ENCODE data around the gene MEN1.

MEN1 gene

DNA sequence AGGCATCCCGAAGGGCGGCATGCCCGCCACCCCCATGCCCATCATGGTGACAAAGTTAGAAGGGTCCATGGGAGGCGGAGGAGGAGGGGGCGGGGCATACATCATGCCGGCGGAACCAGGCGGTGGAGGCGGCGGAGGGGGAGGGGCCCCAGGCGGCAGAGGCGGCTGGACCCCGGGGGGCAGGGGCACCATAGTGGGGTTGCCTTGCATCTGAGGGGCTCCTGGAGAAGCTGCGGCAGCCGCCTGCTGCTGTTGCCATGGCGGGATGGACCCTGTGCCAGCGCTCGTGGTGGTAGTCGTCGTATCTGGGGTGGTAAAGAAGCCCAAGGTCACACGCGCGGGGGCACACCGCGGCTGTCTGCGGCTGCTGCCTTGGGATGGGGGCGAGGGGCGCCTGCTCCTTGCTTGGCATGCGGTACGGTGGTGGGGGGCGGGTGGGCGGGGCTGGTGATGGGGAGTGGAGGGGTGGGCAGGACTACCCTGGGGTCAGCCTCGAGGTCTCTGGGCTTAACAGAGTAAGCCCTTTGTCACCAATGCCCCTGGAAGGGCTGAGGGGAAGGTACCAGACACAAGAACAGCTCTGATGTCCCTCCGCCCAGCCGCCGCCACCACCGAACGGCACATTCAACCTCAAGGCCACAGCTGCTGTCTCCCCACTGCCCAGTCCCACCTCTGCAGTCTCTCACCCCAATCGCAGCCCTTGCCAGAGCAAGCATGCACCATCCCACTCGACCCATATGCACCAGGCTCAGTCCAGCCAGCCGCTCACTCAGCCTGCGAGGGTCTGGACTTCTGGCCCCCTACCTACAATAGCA is 44.3 kb downstream of the MEN1 start:
- no peak for DNase-seq

DNA sequence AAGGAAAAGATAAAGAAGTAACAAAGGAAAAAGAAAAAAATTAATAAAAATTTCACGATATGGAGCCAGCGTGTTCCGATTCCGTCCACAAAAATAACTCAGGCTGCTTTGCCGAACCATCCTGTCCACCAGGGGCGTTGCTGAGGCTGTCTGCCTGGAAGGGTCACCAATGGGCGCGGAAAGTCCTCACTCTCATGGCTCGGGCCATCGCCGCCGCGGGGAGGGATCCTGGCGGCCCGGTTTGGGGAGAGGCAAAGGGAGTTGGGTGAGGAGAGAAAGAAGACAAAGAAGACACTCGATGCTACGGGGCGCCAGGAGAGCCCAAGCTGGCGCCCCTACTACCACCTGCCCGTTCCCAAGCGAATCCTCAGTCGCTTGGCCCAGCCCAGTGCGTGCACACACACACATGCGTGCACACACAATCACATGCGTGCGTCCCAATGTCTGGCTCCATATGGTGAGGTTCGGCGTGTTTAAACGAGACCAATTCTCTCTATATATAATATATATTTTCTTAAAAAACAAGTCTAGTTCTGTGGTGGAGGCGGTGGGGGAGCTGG is 45.0 kb downstream of the MEN1 start:
- DNase-seq = no peak

DNA sequence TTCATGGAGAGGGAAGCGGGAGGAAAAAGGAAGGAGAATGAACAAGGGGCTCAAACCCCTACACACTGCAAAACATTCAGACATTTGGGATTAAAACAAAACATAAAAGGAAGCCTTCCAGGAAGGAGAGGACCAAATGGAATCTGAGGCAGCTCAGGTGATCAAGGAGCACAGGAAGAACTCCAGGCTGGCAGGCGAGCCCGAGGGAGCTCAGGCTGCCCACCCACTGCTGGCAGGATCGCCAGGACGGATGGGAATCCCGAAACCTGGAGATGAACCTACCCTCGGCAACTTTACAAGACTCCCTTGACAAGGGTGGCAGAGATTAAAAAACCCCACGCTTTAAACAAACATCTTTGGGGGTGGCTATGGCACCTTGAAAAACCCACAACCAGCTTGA is 45.6 kb downstream of the MEN1 start:
- DNase-seq = no peak

DNA sequence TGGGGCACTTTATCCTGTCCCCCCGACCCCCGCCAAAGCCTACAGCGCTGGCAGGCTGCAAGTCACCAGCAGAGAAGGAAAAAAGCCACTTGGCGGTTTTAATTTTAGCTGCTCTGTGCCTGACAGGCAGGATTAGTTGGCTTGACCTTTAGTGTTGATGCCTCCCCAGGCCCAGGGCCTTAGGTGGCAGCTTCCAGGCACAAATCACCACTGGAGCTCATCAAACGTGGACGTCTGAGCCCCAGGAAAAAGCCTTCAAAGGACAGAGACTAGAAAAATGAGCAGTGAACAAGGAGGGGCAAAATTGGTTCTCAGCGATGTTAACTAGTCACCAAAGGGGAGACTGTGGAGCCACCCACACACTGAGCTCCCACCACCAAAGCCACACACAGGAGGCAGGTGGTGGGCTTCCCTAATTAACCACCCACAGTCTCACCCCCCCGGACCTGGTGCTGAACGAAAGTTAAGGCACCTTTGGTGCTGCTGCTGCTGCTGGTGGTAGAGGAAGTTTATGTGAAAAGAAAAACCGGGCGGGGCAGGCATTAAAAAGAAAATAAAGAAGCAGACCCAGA is 46.2 kb downstream of the MEN1 start:
- DNase-seq = peak in 1 of 51 donors; percentile 26

DNA sequence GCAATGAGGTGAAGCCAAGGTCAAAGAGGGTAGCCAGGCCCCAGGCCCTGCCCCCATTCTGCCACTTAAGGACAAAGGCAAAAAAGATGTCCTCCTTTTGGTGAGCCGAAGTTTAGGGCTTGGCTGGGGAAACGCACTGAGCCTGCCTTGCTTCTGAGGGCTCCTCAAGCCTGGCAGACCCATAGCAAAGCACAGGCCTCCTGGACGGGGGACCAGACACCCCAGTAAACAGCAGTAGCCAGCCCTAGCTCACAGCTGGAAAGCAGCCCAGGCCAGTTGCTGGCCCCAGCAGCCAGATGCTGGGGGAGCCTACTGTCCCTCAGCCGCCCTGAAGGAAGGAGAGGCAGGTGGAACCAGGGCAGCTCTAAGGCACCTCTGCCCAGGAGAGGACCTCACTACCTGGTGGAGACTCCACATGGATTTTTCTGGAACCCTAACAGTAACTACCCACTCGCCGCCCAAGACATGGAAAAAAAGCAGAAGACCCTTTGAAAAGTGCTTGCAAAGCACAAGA is 46.8 kb downstream of the MEN1 start:
- DNase-seq = peak in 10 of 51 donors; percentile 30 to 68 (median 42)

DNA sequence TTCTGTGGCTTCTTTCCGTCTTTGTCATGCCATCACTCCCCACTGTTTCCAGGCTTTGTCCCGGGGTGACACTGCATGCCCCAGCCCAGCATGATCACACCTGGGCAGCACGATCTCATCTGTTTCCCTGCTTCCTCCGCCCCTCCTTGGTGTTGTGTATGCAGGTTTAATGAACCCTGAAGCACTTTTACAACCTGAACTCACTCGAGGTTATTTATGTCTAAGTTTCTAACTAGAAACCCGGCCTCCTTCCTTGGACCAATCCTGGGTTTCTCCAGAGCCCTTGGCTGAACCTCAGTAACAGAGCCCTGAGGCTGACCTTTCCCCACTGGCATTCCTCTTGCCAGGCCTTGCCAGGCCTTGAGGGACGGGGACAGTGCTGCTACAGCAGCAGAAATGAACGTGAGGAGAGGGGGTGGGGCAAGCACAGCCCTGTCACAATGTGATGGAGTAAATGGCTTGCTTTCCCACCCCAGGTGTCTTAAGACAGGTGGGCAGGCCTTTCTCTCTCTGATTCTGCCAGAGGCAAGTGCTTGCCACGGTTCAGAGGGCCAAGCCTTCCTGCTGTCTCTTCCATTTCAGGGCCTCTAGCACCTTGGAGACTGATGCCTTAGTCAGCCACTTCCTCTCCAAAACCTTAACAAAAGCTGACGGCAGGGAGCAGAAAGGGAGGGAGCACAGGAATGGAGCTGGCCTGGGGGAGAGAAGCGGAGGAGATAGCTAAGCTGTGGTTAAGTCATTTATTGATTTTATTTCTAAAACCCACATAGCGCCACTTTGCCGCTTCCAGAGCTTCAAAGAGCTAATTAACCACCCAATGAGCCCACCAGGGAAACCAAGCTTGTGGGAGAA is 47.5 kb downstream of the MEN1 start:
- peak in 11 of 51 donors; percentile 16 to 68 (median 43) for DNase-seq

DNA sequence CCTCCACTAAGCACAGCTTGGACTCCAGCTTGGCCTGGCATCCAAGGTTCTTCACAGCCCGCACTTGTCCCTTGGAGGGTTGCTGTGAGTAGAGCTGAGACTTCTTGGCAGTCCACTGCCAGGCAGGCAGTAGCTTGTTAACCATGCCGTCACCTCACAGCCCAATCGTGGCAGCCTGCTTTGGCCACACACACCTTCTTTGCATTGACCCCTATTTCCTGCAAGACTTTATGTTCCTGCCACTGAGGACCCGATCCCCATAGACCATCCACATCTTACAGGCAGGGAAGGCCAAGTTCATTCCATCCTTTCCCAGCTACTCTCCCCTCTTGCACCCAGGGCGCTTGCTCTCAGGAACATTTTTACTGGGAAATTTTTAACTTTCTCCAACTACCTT is 48.1 kb downstream of the MEN1 start:
- peak in 16 of 51 donors; percentile 18 to 67 (median 40) for DNase-seq

DNA sequence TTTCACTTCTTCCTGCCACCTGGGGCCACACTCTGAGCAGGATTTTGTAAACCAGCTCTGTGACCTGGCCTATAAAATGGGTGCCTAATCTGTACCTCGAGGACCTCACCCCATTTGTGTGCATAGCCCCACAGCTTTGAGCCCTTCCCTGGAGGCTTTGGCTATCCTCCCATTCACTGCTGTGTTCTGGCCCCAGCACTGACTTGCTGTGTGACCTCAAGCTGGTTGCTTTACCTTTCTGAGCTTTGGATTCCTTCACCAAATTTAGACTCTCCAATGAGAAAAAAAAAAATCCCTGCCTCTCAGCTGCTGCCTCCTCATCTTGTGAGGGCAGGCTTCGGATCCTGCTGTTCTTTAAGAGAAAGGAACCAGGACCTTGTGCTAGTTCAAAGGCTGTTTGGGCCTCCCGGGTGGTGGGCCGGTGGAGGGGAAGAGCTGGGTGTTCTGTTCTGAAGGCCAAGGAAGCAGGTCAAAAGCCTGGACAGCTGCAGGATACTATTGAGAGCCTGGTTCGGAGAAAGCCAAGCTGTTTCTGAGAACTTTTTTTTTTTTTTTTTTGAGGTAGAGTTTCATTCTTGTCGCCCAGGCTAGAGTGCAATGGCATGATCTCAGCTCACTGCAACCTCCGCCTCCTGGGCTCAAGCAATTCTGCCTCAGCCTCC is 49.5 kb downstream of the MEN1 start:
- DNase-seq = no peak

DNA sequence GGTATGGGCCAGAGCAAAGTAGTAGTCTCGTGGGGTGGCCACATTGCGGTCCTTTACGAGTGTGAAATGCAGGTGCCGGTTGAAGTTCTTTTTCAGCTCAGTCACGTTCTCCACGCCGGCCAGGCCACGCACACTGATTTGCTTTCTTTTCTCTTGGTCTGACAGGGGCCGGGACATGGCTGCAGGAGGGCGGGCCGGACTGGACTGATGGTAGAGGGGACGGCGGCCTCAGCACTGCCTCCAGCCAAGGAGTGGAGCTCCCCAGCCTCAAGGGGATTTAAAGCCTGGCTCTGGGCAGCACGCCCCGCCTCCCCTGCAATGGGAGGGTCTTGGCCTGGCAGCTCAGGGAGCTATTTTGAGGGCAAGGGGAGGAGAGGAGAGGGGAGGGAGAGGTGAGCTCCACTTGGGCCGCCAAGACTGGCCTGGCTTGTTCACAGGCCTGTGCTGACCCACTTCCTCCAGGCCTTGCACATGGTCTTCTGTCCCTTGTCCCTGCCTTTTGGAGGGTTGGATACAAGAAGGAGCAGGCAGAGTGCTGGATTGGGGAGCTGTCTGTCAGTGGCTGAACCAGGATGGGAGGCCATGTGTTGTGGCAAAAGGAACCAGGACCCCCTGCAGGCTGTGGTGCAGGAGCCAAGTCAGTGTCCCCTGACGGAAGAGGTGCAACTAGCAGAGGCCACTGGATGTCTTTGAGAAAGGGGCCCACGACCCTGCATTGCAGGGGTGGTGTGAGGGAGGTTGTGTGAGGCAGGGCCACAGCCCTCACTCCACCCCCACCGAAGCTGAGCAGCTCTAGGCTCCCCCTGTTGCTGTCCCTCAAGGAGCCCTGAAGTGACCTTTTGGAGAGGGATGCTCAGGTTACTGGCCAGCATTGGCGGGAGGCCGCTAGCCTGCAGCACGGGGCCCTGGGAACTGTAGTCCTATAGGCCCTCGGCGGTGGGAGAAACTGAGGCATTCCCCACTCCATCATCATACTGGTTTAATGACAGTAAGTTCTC is 50.3 kb downstream of the MEN1 start, which contains the start of gene PYGM:
PYGM (minus strand) TSS at position 253 of the 998 bp plus-strand sequence; CDS start at position 177, 76 bp downstream.
- peak in 30 of 51 donors; percentile 19 to 85 (median 56) for DNase-seq

DNA sequence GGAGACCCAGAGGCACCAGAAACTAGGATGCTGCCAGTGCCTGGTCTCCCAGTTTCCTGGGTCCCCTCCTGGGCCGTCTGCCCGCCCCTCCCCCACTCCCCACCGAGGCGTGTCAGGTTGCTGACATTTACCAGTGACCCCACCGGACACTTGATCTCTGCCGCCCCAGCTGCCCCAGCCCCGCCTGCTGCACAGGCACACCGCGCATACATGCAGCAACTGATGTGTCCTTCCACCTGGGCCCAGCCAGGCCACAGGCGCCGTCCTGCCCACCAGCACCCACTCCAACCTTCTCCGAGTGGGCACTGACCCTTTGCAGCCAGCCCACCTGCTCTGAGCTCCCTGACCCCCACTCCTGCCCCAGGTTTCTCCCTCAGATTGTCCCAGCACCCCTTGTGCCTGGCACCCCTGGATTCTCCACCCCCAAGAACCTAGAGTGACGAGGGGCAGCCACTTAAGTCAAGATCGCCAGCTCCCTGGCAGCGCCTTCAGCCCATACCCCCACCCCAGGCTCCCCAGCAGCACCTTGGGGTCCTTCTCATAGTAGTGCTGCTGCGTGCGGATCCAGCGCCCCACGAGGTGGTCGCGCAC is 51.1 kb downstream of the MEN1 start:
- no peak for DNase-seq

DNA sequence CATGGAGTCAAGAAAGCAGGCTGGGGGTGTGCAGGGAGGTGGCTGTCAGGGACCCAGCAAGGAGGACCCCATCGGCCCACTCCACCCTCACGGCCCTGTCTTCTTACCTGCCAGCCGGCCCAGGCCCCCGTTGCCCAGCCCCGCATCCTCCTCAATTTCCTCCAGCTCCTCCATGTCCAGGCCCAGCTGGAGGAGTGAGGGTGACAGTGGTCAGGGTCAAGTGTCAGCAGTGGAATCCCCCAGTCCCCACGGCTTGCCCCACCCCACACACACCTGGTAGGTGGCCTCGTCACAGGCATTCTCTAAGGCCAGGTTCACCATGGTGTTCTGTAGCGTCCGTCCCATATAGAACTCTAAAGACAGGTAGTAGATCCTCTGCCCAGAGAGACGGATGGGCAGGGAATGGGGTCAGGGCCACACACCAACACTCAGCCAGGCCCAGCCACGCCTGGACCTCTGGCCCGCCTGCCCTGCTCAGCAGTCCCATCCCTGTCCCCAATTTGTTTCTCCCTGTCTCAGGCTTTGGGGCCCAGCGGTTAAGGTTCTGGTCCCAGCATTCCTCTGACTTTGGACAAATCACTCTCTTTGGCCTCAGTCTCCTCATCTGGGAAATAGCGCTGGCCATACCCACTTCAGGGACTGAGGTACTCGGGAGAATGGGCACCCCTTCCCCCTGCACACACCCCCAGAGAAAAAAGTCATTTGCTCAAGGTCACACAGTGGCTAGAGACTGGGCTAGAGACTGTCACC is 51.8 kb downstream of the MEN1 start:
- no peak for DNase-seq

DNA sequence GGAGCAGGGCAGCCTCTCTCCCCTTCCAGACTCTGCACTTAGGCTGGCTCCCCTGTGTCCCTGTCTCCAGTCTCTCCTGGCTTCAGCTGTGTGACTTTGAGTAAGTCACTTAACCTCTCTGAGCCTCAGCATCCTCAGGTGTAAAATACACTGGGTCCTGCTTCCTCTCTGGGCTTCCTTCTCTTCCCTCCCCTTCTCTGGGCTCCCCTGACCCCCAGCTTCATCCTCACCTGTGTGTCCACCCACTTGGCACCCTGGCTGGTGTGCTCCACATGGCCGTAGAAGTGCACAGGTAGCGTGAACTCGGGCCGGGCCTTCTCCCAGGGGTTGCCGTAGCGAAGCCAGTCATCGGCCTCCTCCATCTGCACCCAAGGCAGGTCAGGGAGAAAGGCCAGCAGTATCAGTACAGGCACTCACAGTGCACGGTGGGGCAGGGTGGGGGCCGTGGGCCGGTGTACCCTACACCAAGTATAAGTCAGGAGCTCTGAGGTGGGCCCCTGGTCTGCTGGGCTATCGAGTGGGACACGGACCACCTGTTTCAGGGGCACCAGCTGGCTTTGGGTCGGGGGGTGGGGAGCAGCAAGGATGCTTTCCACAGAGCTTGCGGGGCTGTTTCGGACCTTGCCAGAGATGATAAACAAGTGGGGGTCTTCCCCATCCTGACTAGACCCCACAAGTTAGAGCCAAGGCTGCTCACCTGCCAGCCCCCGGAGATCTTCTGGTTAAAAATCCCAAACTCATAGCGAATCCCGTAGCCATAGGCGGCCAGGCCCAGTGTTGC is 52.6 kb downstream of the MEN1 start:
- no peak for DNase-seq

DNA sequence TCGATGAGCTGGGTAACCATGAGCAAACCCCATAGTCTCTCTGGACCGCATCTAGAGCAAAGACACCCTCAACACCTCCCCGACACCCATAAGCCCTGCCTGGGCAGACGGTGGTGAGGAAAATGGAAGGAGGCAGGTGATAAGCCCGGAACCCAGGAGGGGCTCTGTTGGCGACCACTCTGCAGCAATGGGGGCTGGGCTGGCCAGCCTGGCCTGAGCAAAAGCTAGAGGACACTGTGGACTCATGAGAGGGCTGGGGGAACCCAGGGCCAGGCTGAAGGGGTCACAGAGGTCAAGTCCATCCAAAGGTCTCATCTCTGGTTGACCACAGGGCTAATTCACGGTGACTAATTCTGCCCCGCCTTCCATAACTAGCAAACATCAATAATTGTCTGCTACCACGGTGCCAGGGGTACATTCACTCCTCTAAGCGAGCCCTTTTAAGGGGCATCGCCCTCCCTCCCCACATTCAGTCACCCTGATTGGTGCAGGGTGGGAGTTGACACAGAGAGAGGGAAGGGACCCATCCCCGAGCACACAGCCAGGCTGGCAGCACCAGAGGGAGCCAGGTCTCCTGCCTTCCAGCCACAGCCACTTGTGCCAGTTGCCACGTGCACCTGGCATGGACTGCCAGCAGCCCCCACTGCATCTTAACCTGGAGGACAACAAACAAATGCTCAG is 54.5 kb downstream of the MEN1 start:
- DNase-seq = no peak

DNA sequence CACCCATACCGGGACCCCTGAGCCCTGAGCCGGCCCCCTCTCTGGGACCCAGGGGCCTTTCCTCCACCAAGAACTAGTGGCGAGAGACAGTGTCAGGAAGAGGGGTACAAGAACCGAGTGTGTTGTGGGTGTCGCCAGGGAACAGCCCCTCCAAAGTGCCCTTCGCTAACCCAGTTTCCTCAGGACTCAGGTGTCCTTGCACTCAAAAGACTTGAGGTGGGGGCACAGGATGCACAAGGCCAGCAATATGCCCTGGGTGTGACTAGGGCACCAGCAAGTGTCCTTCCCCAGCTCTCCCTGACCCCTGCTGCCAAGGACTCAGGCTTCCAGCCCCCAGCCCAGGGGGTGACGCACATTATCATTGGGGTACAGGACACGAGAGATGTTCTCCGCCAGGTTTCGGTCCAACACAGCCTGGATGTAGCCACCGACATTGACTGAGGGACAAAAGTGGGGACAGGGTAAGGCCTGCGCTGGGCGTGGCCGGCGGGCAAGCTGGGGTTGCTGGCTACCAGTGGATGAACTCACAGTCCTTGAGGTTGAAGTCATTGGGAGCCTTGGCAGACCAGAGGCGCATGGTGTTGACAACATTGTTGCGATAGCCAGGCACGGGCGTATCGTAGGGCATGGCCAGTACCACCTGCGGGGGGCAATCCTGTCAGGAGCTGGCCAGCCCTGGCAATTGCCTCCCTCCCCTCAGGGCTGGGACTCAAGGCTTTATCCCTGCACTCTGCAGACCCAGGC is 55.3 kb downstream of the MEN1 start:
- DNase-seq = no peak

DNA sequence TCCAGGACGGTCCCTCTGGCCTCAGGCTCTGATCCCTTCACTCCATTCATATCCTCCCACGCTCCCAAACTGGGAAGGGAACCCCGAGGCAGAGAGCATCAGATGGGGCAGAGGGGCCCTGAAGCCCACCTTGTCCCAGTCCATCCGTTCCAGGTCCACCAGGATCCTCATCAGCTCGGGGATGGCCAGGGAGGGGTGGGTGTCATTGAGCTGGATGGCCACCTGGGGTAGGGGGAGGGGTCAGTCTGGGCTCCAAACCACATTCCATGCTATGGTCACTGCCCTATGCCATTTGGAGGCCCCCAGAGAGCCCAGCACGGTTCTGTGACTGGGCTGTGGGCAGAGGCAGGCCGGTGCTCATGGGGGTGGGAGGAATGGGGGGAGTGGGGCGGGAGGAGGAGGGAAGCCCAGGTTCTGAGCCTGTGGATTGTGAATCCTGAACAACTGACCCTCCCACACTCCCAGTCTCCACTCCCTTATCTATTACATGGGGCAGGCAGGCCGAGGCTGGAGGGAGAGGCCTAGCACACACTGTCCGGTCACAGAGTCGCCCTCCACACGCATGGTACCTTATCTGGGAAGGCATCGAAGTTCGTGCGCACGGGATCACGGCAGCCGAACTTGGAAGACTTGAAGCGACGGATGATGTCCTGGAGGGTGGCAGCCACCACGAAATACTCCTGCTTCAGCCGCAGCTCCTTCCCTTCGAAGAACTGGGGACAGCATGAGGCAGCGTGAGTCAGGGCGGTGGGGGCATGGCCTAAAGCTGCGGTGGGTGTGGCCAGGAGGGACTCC is 56.0 kb downstream of the MEN1 start:
- DNase-seq = no peak

Data from hypothalamus (tissue), 51 donors.